Panc1 (cell line): Measurements from ENCODE around the gene PRKCZ. TPM values are rescaled to one million over a fixed set of nuclear protein-coding genes. Genes with fewer than 3 reads are reported as not detected.

Experiments
- ATAC-seq: fragments of 200-7000 bp; cut with Tn5 transposase; 2 replicates; pipeline ENCODE4 v1.9.1; 2020; ENCODE audit warnings: mild to moderate bottlenecking, moderate library complexity
- BruUV-seq: library from RNA; stranded (reverse); fragments of 400-500 nt; replicated peaks from 2 replicates; lab custom pipeline; 2021; lab: Mats Ljungman, UMichigan
- CTCF ChIA-PET: fragments of 300-600 bp; sonication (Branson Sonifier 250); formaldehyde crosslinking; loops from one replicate; lab custom pipeline; 2022; ENCODE audit warnings: antibody characterized with exemption; lab: Charles Lee
- POLR2A ChIA-PET: fragments of 300-600 bp; sonication (Branson Sonifier 250); formaldehyde crosslinking; loops from one replicate; lab custom pipeline; 2022; ENCODE audit warnings: antibody characterized with exemption; lab: Charles Lee
- DNase-seq: peaks from one replicate; pipeline ENCODE4 v3.0.0-alpha.2; 2010; ENCODE audit warnings: low read depth, low spot score
- H3K27ac ChIP-seq: 2 replicates; pipeline ENCODE4 v1.5.1; 2011; ENCODE audit warnings: mild to moderate bottlenecking, low read length, inconsistent platforms
- H3K27me3 ChIP-seq: fragments of 200-500 bp; sonication (Bioruptor generic); 2 replicates; pipeline ENCODE4 v1.6.0; 2014; ENCODE audit warnings: low read length, inconsistent platforms; ENCODE audit not compliant: control insufficient read depth, insufficient read depth
- H3K36me3 ChIP-seq: fragments of 200-500 bp; sonication (Bioruptor generic); 2 replicates; pipeline ENCODE4 v1.5.1; 2014; ENCODE audit warnings: inconsistent platforms, mild to moderate bottlenecking, low read length, moderate library complexity; ENCODE audit not compliant: control insufficient read depth, insufficient read depth
- H3K4me1 ChIP-seq: 2 replicates; pipeline ENCODE4 v1.5.1; 2011; ENCODE audit warnings: inconsistent platforms, mild to moderate bottlenecking, low read length, moderate library complexity; ENCODE audit not compliant: control insufficient read depth, insufficient read depth
- H3K4me3 ChIP-seq, 2 experiments: 2 replicates each; pipeline ENCODE4 v1.5.1; 2011 to 2012; ENCODE audit warnings: low read depth in 2 of 2, low read length in 2 of 2, mild to moderate bottlenecking in 2 of 2, inconsistent platforms in 1 of 2, moderate library complexity in 1 of 2
- H3K9me3 ChIP-seq: fragments of 200-500 bp; sonication (Bioruptor generic); 2 replicates; pipeline ENCODE4 v1.5.1; 2014; ENCODE audit warnings: low read depth, mild to moderate bottlenecking, inconsistent platforms, low read length, moderate library complexity; ENCODE audit not compliant: control insufficient read depth, insufficient read depth
- CTCF ChIP-seq: fragments of 450-650 bp; IDR thresholded peaks from 2 replicates; pipeline ENCODE4 v1.5.1; 2017; ENCODE audit warnings: mild to moderate bottlenecking
- POLR2AphosphoS5 ChIP-seq: IDR thresholded peaks from 2 replicates; pipeline ENCODE4 v1.6.1; 2012; ENCODE audit warnings: mild to moderate bottlenecking, low read depth, low read length, moderate library complexity
- REST ChIP-seq, 2 experiments: IDR thresholded peaks; 2 replicates each; pipeline ENCODE4 v1.6.1; 2011 to 2012; ENCODE audit warnings: low read depth in 2 of 2, control low read depth in 1 of 2, low read length in 1 of 2, mild to moderate bottlenecking in 1 of 2, moderate library complexity in 1 of 2; ENCODE audit not compliant: insufficient read depth in 1 of 2
- SIN3A ChIP-seq: IDR thresholded peaks from 2 replicates; pipeline ENCODE4 v1.6.1; 2012; ENCODE audit warnings: low read depth, mild to moderate bottlenecking, low read length, moderate library complexity, borderline replicate concordance; ENCODE audit not compliant: insufficient read depth
- TCF7L2 ChIP-seq: IDR thresholded peaks from 2 replicates; pipeline ENCODE4 v1.6.1; 2011; ENCODE audit warnings: mild to moderate bottlenecking, low read depth, low read length, inconsistent platforms
- in situ Hi-C: cut with HindIII; loops from 2 replicates; pipeline ENCODE4 v1.10.0; 2016; ENCODE audit warnings: low sequenced_read_pairs, low pct_unique_long_range_greater_than_20kb
- intact Hi-C: fragments of 100-400 bp; cut with micrococcal nuclease; formaldehyde crosslinking; loops from one replicate; pipeline ENCODE4 v1.10.0; 2022; ENCODE audit not compliant: unreplicated experiment
- total RNA-seq: library from RNA; stranded (reverse); gene quantifications from one replicate; pipeline ENCODE4 v1.2.1, GENCODE V29; 2021; ENCODE audit not compliant: unreplicated experiment

Gene PRKCZ
- total RNA-seq, 1 experiment from 2014 or later, result 26.7 TPM

- DNase-seq (no peak), ATAC-seq (no peak)
- H3K9me3 ChIP-seq, result no peaks in the 10 kb centered on the region
- BruUV-seq, result no TSS peak
- peaks cover 6% of the 10 kb centered on the region for H3K4me1 ChIP-seq
- no peaks in the 10 kb centered on the region for H3K27me3 ChIP-seq
- intact Hi-C loops, result no loop called here
- no peak overlapping the region for H3K4me3 ChIP-seq
- ChIA-PET POLR2A (interaction anchor here (0.6 kb wide), 1 partner anchor 125 kb away, joined by 7 read pairs; no protein-coding TSS in a partner anchor), CTCF (no interaction called here)
- H3K27ac ChIP-seq, result no peak overlapping the region
- in situ Hi-C loops, result no loop called here
- TF ChIP-seq TCF7L2 (no peak), CTCF (no peak), POLR2AphosphoS5 (no peak), REST (IDR thresholded peaks at IDR 0.05; ENCODE audit: insufficient read depth in 1 of 2, low read depth in 2 of 2, low read length in 1 of 2) (no peak), SIN3A (no peak)
- no peaks in the 10 kb centered on the region for H3K36me3 ChIP-seq
Observed at GRCh38 chr1:2056955-2057590, 6.9 kb downstream of the PRKCZ start.

- DNase-seq, result no peak
- Histone ChIP-seq H3K4me1 (no peaks in the 10 kb centered on the region), H3K27me3 (no peaks in the 10 kb centered on the region), H3K36me3 (no peaks in the 10 kb centered on the region), H3K4me3 (no peak overlapping the region), H3K9me3 (no peaks in the 10 kb centered on the region), H3K27ac (no peak overlapping the region)
- ATAC-seq, result no peak
- intact Hi-C loops, result no loop called here
- ChIA-PET POLR2A (no interaction called here), CTCF (no interaction called here)
- in situ Hi-C loops, result no loop called here
- no peak for TF ChIP-seq TCF7L2
- no peak for TF ChIP-seq CTCF
- TF ChIP-seq POLR2AphosphoS5, result no peak
- TF ChIP-seq REST (IDR thresholded peaks at IDR 0.05; ENCODE audit: insufficient read depth in 1 of 2, low read depth in 2 of 2, low read length in 1 of 2), result no peak
- TF ChIP-seq SIN3A, result no peak
- BruUV-seq, result no TSS peak
Observed at GRCh38 chr1:2059290-2059953, 9.2 kb downstream of the PRKCZ start.
